Measurements from ENCODE around the gene DROSHA.

GRCh38 chr5:31478901-31479300 lies 53.0 kb downstream of the DROSHA start:
- TF ChIP-seq CTCF (IDR thresholded peaks at IDR 0.05; ENCODE audit: control extremely low read depth in 1 of 3, insufficient read depth in 1 of 3, low read depth in 1 of 3, low read length in 3 of 3) (no peak), MAX (IDR thresholded peaks at IDR 0.05) (no peak)

Measured in H1 (cell line).